ENCODE results near the gene EVI5. TPM values are rescaled to one million over a fixed set of nuclear protein-coding genes. Genes with fewer than 3 reads are reported as not detected.

Gene EVI5
- polyA plus RNA-seq, 1 donor: 15.7 TPM

DNA sequence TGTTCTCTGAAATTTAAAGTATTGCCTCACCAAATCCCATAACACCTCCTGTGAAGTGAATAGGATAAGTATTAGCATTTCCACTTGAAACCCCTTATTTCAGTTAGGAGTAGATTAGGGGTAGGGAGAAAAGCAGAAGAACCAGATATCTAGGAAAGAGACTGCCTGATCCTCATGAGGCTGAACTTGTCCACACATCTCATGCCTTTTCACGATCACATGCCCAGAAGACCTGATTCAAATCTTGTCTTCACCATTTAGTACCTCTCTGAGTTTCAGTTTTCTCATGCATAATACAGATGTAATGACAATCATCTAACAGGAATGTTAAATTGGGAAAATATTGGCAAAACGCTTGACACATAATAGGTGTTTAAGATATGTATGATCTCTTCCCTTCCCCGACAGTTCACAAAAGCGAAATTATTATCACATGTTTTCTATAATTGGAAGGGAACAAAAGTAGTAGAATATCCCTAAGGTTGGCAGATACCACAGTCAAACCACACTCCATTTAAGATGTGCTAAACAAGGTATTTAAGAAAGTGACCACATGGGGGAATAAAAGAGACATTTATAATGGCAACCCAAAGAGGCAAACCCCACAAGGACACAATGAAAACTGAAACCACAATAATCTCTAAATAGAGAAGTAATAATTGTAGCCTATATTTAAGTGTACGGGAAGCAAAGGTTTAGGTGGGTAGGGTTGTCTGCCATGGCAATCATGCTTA, 323.4 kb downstream of the EVI5 start:
- Histone ChIP-seq H3K4me3 (ENCODE audit: low read length) (no peak overlapping the region), H3K9me3 (ENCODE audit: control insufficient read depth, low read depth, low read length) (no peaks in the 10 kb centered on the region), H3K4me1 (ENCODE audit: control insufficient read depth, insufficient read depth, low read length) (no peaks in the 10 kb centered on the region), H3K27me3 (ENCODE audit: control insufficient read depth, insufficient read depth, low read length) (no peaks in the 10 kb centered on the region), H3K36me3 (ENCODE audit: control insufficient read depth, insufficient read depth, low read length) (no peaks in the 10 kb centered on the region), H3K27ac (ENCODE audit: low read length) (no peak overlapping the region)
- WGBS (ENCODE audit: insufficient coverage, low lambda C conversion rate): 68% methylated on average over 2 of the region's 5 CpGs
- DNase-seq: no peak

DNA sequence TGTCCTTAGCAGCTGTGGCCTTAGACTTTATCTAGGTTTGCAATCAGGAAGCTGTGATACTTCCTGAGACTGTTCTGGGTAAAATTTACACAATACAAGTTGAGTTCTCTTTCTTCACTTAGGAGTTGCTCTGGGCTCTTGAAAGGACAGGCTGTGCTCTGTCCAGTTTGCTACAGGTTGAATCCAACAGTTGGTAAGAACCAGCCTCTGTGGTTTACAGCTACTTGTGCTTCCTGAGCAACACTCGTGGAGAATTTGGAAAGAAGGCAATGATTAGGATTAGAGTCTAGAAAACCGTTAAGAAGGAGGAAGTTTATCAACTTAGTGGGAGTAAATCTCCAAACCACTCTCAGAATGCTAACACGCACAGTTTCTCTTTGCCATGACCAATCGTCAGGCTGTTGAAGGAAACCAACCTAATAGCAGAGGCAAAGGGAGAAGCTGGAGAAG, 325.0 kb downstream of the EVI5 start:
- Histone ChIP-seq H3K4me3 (ENCODE audit: low read length) (no peak overlapping the region), H3K27me3 (ENCODE audit: control insufficient read depth, insufficient read depth, low read length) (no peaks in the 10 kb centered on the region), H3K9me3 (ENCODE audit: control insufficient read depth, low read depth, low read length) (no peaks in the 10 kb centered on the region), H3K27ac (ENCODE audit: low read length) (no peak overlapping the region), H3K36me3 (ENCODE audit: control insufficient read depth, insufficient read depth, low read length) (no peaks in the 10 kb centered on the region), H3K4me1 (ENCODE audit: control insufficient read depth, insufficient read depth, low read length) (no peaks in the 10 kb centered on the region)
- DNase-seq: no peak
- no CpG with 5 or more reads among the region's 4 CpGs for WGBS (ENCODE audit: insufficient coverage, low lambda C conversion rate)

Other genes with a start within 250 kb of the EVI5 start
- 2,734 TPM for gene RPL5, start 46.9 kb upstream of the EVI5 start, polyA plus RNA-seq
- 15.9 TPM for gene DIPK1A, start 176.4 kb upstream of the EVI5 start, polyA plus RNA-seq

Measured in large intestine (tissue), 3 donors.